ENCODE measurements around the gene PPP1R3C. TPM values are rescaled to one million over a fixed set of nuclear protein-coding genes. Genes with fewer than 3 reads are reported as not detected.
A peak's percentile ranks its signal among the peaks of the same experiment; 100 is the strongest.

Gene PPP1R3C
- total RNA-seq, 1 donor from 2014 or later = 3.7 TPM

- no peak for FAIRE-seq
- TF ChIP-seq CTCF (IDR thresholded peaks at IDR 0.05; ENCODE audit: insufficient read depth, low read depth, low read length) (no peak), EZH2 (IDR thresholded peaks at IDR 0.05; ENCODE audit: insufficient read depth, low read length) (no peak)
- H3K27ac Mint-ChIP-seq (ENCODE audit: unreplicated experiment) = no peak overlapping the region
Observed at GRCh38 chr10:91664426-91664825, 31.6 kb upstream of the PPP1R3C start.

GRCh38 chr10:91662993-91663392 is 30.1 kb upstream of the PPP1R3C start:
- Mint-ChIP-seq H3K4me1 (ENCODE audit: low read depth, unreplicated experiment) (no peaks in the 10 kb centered on the region), H3K36me3 (ENCODE audit: low read depth, unreplicated experiment) (no peaks in the 10 kb centered on the region), H3K4me3 (ENCODE audit: unreplicated experiment) (no peak overlapping the region), H3K27ac (ENCODE audit: unreplicated experiment) (no peak overlapping the region), H3K27me3 (ENCODE audit: low read depth, unreplicated experiment) (no peaks in the 10 kb centered on the region), H3K9me3 (ENCODE audit: unreplicated experiment) (no peaks in the 10 kb centered on the region)
- Histone ChIP-seq H3K4me1 (ENCODE audit: insufficient read depth, low read length) (no peaks in the 10 kb centered on the region), H4K20me1 (ENCODE audit: insufficient read depth, low read length) (no peaks in the 10 kb centered on the region), H3K9ac (ENCODE audit: low read length) (no peak overlapping the region), H3K79me2 (ENCODE audit: insufficient read depth, low read length) (no peaks in the 10 kb centered on the region), H3K36me3 (ENCODE audit: insufficient read depth, low read length) (no peaks in the 10 kb centered on the region), H3K9me3 (ENCODE audit: insufficient read depth, low read depth, low read length) (no peaks in the 10 kb centered on the region), H3K27ac (ENCODE audit: low read depth, low read length) (no peak overlapping the region), H3K27me3 (ENCODE audit: insufficient read depth, low read length) (no peaks in the 10 kb centered on the region), H3K4me2 (ENCODE audit: low read length) (no peak overlapping the region), H3K4me3 (ENCODE audit: insufficient read depth, low read depth, low read length) (no peak overlapping the region), H2AFZ (ENCODE audit: low read depth, low read length) (no peak overlapping the region)
- no peak for DNase-seq (ENCODE audit: low read depth)
- TF ChIP-seq CTCF (IDR thresholded peaks at IDR 0.05; ENCODE audit: insufficient read depth, low read depth, low read length) = no peak
- TF ChIP-seq EZH2 (IDR thresholded peaks at IDR 0.05; ENCODE audit: insufficient read depth, low read length) = no peak
- FAIRE-seq = no peak

More at GRCh38 chr10:91664426-91664825, 31.6 kb upstream of the PPP1R3C start:
- Histone ChIP-seq H2AFZ (ENCODE audit: low read depth, low read length) (no peak overlapping the region), H3K27me3 (ENCODE audit: insufficient read depth, low read length) (no peaks in the 10 kb centered on the region), H4K20me1 (ENCODE audit: insufficient read depth, low read length) (no peaks in the 10 kb centered on the region), H3K4me2 (ENCODE audit: low read length) (no peak overlapping the region), H3K27ac (ENCODE audit: low read depth, low read length) (no peak overlapping the region), H3K9ac (ENCODE audit: low read length) (no peak overlapping the region), H3K36me3 (ENCODE audit: insufficient read depth, low read length) (no peaks in the 10 kb centered on the region), H3K9me3 (ENCODE audit: insufficient read depth, low read depth, low read length) (no peaks in the 10 kb centered on the region), H3K4me3 (ENCODE audit: insufficient read depth, low read depth, low read length) (no peak overlapping the region), H3K4me1 (ENCODE audit: insufficient read depth, low read length) (no peaks in the 10 kb centered on the region), H3K79me2 (ENCODE audit: insufficient read depth, low read length) (no peaks in the 10 kb centered on the region)
- no peak for DNase-seq (ENCODE audit: low read depth)
- Mint-ChIP-seq H3K27me3 (ENCODE audit: low read depth, unreplicated experiment) (no peaks in the 10 kb centered on the region), H3K4me3 (ENCODE audit: unreplicated experiment) (no peak overlapping the region), H3K9me3 (ENCODE audit: unreplicated experiment) (no peaks in the 10 kb centered on the region), H3K4me1 (ENCODE audit: low read depth, unreplicated experiment) (no peaks in the 10 kb centered on the region), H3K36me3 (ENCODE audit: low read depth, unreplicated experiment) (no peaks in the 10 kb centered on the region)

GRCh38 chr10:91653219-91653870 is 20.5 kb upstream of the PPP1R3C start:
- H3K9me3 ChIP-seq (ENCODE audit: insufficient read depth, low read depth, low read length) = no peaks in the 10 kb centered on the region
- Mint-ChIP-seq H3K4me3 (ENCODE audit: unreplicated experiment) (peak overlapping the region; percentile 23), H3K9me3 (ENCODE audit: unreplicated experiment) (peaks cover 6% of the 10 kb centered on the region), H3K27me3 (ENCODE audit: low read depth, unreplicated experiment) (no peaks in the 10 kb centered on the region), H3K4me1 (ENCODE audit: low read depth, unreplicated experiment) (peaks cover 26% of the 10 kb centered on the region), H3K36me3 (ENCODE audit: low read depth, unreplicated experiment) (no peaks in the 10 kb centered on the region), H3K27ac (ENCODE audit: unreplicated experiment) (peak overlapping the region; percentile 82)
- DNase-seq (ENCODE audit: low read depth) (peak; percentile 97), FAIRE-seq (peak; percentile 78)
- H4K20me1 ChIP-seq (ENCODE audit: insufficient read depth, low read length) = no peaks in the 10 kb centered on the region
- TF ChIP-seq EZH2 (IDR thresholded peaks at IDR 0.05; ENCODE audit: insufficient read depth, low read length) = no peak
- TF ChIP-seq CTCF (IDR thresholded peaks at IDR 0.05; ENCODE audit: insufficient read depth, low read depth, low read length) = no peak
- peak overlapping the region; percentile 44 for H3K27ac ChIP-seq (ENCODE audit: low read depth, low read length)
- peaks cover 23% of the 10 kb centered on the region for H3K4me1 ChIP-seq (ENCODE audit: insufficient read depth, low read length)
- H3K9ac ChIP-seq (ENCODE audit: low read length) = no peak overlapping the region
- no peak overlapping the region for H3K4me3 ChIP-seq (ENCODE audit: insufficient read depth, low read depth, low read length)
- H3K79me2 ChIP-seq (ENCODE audit: insufficient read depth, low read length) = no peaks in the 10 kb centered on the region
- no peak overlapping the region for H2AFZ ChIP-seq (ENCODE audit: low read depth, low read length)
- no peaks in the 10 kb centered on the region for H3K27me3 ChIP-seq (ENCODE audit: insufficient read depth, low read length)
- H3K36me3 ChIP-seq (ENCODE audit: insufficient read depth, low read length) = no peaks in the 10 kb centered on the region
- peak overlapping the region; percentile 23 for H3K4me2 ChIP-seq (ENCODE audit: low read length)
